ACC112 (cell line): ENCODE results near the gene PERM1.
"Not testable (repeated sequence)": the region's sequence is repeated elsewhere in the genome, so short reads cannot be mapped to it uniquely, and the experiment has no call there.

ENCODE experiments used
- H2AFZ ChIP-seq: fragments of 200-600 bp; sonication (generic); one replicate; pipeline ENCODE4 v1.6.0; 2017; ENCODE audit warnings: antibody characterized with exemption, low read length; ENCODE audit not compliant: unreplicated experiment
- H3K27ac ChIP-seq: fragments of 200-600 bp; sonication (generic); 2 replicates; pipeline ENCODE4 v1.5.1; 2014; ENCODE audit warnings: low read depth, mild to moderate bottlenecking, antibody characterized with exemption, low read length, moderate library complexity
- H3K27me3 ChIP-seq: fragments of 200-600 bp; sonication (generic); 2 replicates; pipeline ENCODE4 v1.6.1; 2014; ENCODE audit warnings: mild to moderate bottlenecking, antibody characterized with exemption, low read length, moderate library complexity, mixed read lengths; ENCODE audit not compliant: insufficient read depth
- H3K36me3 ChIP-seq: fragments of 200-600 bp; sonication (generic); 2 replicates; pipeline ENCODE4 v1.6.1; 2016; ENCODE audit warnings: mild to moderate bottlenecking, antibody characterized with exemption, low read length, moderate library complexity, mixed read lengths; ENCODE audit not compliant: insufficient read depth
- H3K4me1 ChIP-seq: fragments of 200-600 bp; sonication (generic); one replicate; pipeline ENCODE4 v1.6.1; 2016; ENCODE audit warnings: low read length, mixed read lengths; ENCODE audit not compliant: insufficient read depth, unreplicated experiment, control insufficient read depth
- H3K4me3 ChIP-seq: fragments of 200-600 bp; sonication (generic); 2 replicates; pipeline ENCODE4 v1.5.1; 2014; ENCODE audit warnings: mild to moderate bottlenecking, low read depth, low read length
- H3K79me2 ChIP-seq: fragments of 200-600 bp; sonication (generic); one replicate; pipeline ENCODE4 v1.6.0; 2016; ENCODE audit warnings: low read length; ENCODE audit not compliant: control insufficient read depth, unreplicated experiment, insufficient read depth

PERM1 gene

GRCh38 chr1:982765-983436 lies 1.0 kb upstream of the PERM1 start:
- H3K27ac ChIP-seq = no peak overlapping the region
- H3K79me2 ChIP-seq = no peaks in the 10 kb centered on the region
- no peak overlapping the region for H2AFZ ChIP-seq
- H3K36me3 ChIP-seq = no peaks in the 10 kb centered on the region
- no peaks in the 10 kb centered on the region for H3K4me1 ChIP-seq
- peaks cover 7% of the 10 kb centered on the region; the same call in 1 of the 2 replicates for H3K27me3 ChIP-seq
- H3K4me3 ChIP-seq = no peak overlapping the region

- peaks cover 7% of the 10 kb centered on the region; the same call in 1 of the 2 replicates for H3K27me3 ChIP-seq
- no peaks in the 10 kb centered on the region for H3K36me3 ChIP-seq
- H2AFZ ChIP-seq = no peak overlapping the region
- H3K4me3 ChIP-seq = no peak overlapping the region
- no peak overlapping the region for H3K27ac ChIP-seq
- H3K79me2 ChIP-seq = no peaks in the 10 kb centered on the region
- no peaks in the 10 kb centered on the region for H3K4me1 ChIP-seq
These were observed 370 bp downstream of the PERM1 start for GRCh38 chr1:981491-981954.

GRCh38 chr1:980602-981395 lies 1.1 kb downstream of the PERM1 start:
- H3K4me3 ChIP-seq = no peak overlapping the region
- H3K27me3 ChIP-seq = peaks cover 7% of the 10 kb centered on the region; the same call in 1 of the 2 replicates
- H3K79me2 ChIP-seq = no peaks in the 10 kb centered on the region
- no peak overlapping the region for H2AFZ ChIP-seq
- no peaks in the 10 kb centered on the region for H3K36me3 ChIP-seq
- H3K4me1 ChIP-seq = no peaks in the 10 kb centered on the region
- no peak overlapping the region for H3K27ac ChIP-seq

- H2AFZ ChIP-seq = no peak overlapping the region
- no peaks in the 10 kb centered on the region for H3K79me2 ChIP-seq
- no peak overlapping the region for H3K27ac ChIP-seq
- H3K27me3 ChIP-seq = peaks cover 7% of the 10 kb centered on the region; the same call in 1 of the 2 replicates
- no peaks in the 10 kb centered on the region for H3K4me1 ChIP-seq
- no peaks in the 10 kb centered on the region for H3K36me3 ChIP-seq
- no peak overlapping the region for H3K4me3 ChIP-seq
These were observed 1.7 kb downstream of the PERM1 start for GRCh38 chr1:980137-980571.

- H3K4me3 ChIP-seq = no peak overlapping the region
- H3K27me3 ChIP-seq = peaks cover 7% of the 10 kb centered on the region; the same call in 1 of the 2 replicates
- H3K27ac ChIP-seq = no peak overlapping the region
- H3K36me3 ChIP-seq = no peaks in the 10 kb centered on the region
- H3K79me2 ChIP-seq = no peaks in the 10 kb centered on the region
- H3K4me1 ChIP-seq = no peaks in the 10 kb centered on the region
- H2AFZ ChIP-seq = no peak overlapping the region
These were observed 2.2 kb downstream of the PERM1 start for GRCh38 chr1:979744-980072.

- H3K79me2 ChIP-seq = no peaks in the 10 kb centered on the region
- no peaks in the 10 kb centered on the region for H3K36me3 ChIP-seq
- H3K27me3 ChIP-seq = peaks cover 7% of the 10 kb centered on the region; the same call in 1 of the 2 replicates
- no peak overlapping the region for H3K27ac ChIP-seq
- no peaks in the 10 kb centered on the region for H3K4me1 ChIP-seq
- H3K4me3 ChIP-seq = no peak overlapping the region
- no peak overlapping the region for H2AFZ ChIP-seq
These were observed 2.8 kb downstream of the PERM1 start for GRCh38 chr1:978835-979743.

- H3K27ac ChIP-seq = no peak overlapping the region
These were observed 3.6 kb downstream of the PERM1 start for GRCh38 chr1:978069-978834.

GRCh38 chr1:976791-977190 lies 5.1 kb downstream of the PERM1 start:
- H3K27ac ChIP-seq, H3K27me3 ChIP-seq, H3K36me3 ChIP-seq, H2AFZ ChIP-seq, H3K79me2 ChIP-seq, H3K4me3 ChIP-seq, H3K4me1 ChIP-seq: not testable (repeated sequence)

More at GRCh38 chr1:978069-978834, 3.6 kb downstream of the PERM1 start:
- peaks cover 7% of the 10 kb centered on the region; the same call in 1 of the 2 replicates for H3K27me3 ChIP-seq
- no peak overlapping the region for H3K4me3 ChIP-seq
- no peaks in the 10 kb centered on the region for H3K36me3 ChIP-seq
- H3K4me1 ChIP-seq = no peaks in the 10 kb centered on the region
- no peak overlapping the region for H2AFZ ChIP-seq
- no peaks in the 10 kb centered on the region for H3K79me2 ChIP-seq

- no peak overlapping the region for H3K27ac ChIP-seq
- no peaks in the 10 kb centered on the region for H3K27me3 ChIP-seq
- H3K4me3 ChIP-seq = no peak overlapping the region
- H2AFZ ChIP-seq = no peak overlapping the region
- H3K36me3 ChIP-seq = no peaks in the 10 kb centered on the region
- no peaks in the 10 kb centered on the region for H3K79me2 ChIP-seq
- no peaks in the 10 kb centered on the region for H3K4me1 ChIP-seq
These were observed 5.8 kb downstream of the PERM1 start for GRCh38 chr1:975896-976683.
